Right lobe of liver (tissue), 6 donors: ENCODE measurements around the gene SLC8A1. TPM values are rescaled to one million over a fixed set of nuclear protein-coding genes. Genes with fewer than 3 reads are reported as not detected.

ENCODE experiments used
- ATAC-seq, 4 donors: fragments of 200-7000 bp; cut with Tn5 transposase; one replicate each; pipeline ENCODE4 v1.9.1; 2020; ENCODE audit warnings: mild to moderate bottlenecking in 4 of 4, moderate library complexity in 4 of 4
- DNase-seq, 3 donors: peaks; one replicate each; pipeline ENCODE4 v3.0.0-alpha.2; 2020
- H3K27ac ChIP-seq, 3 donors: fragments of 200-600 bp; one replicate each; pipeline ENCODE4 v1.8.0; 2022
- H3K27me3 ChIP-seq, 2 donors: fragments of 200-600 bp; one replicate each; pipeline ENCODE4 v1.8.0; 2022
- H3K36me3 ChIP-seq, 4 donors: fragments of 200-600 bp; sonication (generic) in 1 of 4; one replicate each; pipeline versions ENCODE4 v1.5.1 to v1.8.0; 2017 to 2022; ENCODE audit warnings: control low read depth in 1 of 4
- H3K4me1 ChIP-seq, 4 donors: fragments of 200-600 bp; sonication (generic) in 1 of 4; one replicate each; pipeline versions ENCODE4 v1.5.1 to v1.8.0; 2017 to 2022; ENCODE audit warnings: control low read depth in 1 of 4
- H3K4me3 ChIP-seq, 3 donors: fragments of 200-600 bp; one replicate each; pipeline ENCODE4 v1.8.0; 2022
- H3K9me3 ChIP-seq, 4 donors: fragments of 200-600 bp; sonication (generic) in 1 of 4; one replicate each; pipeline versions ENCODE4 v1.5.1 to v1.8.0; 2017 to 2022; ENCODE audit warnings: control low read depth in 1 of 4
- CTCF ChIP-seq, 4 donors: fragments of 200-600 bp in 3 of 4; fragments of 450-650 bp in 1 of 4; IDR thresholded peaks; one replicate each; pipeline versions ENCODE4 v1.5.1 to v1.8.0; 2016 to 2022; ENCODE audit warnings: antibody characterized with exemption in 4 of 4, mild to moderate bottlenecking in 2 of 4
- POLR2A ChIP-seq: fragments of 450-650 bp; IDR thresholded peaks from one replicate; pipeline ENCODE4 v1.6.1; 2017; ENCODE audit warnings: antibody characterized with exemption, mild to moderate bottlenecking
- WGBS: methylation state at CpG from one replicate; pipeline ENCODE4 v1.1.6; 2018; ENCODE audit warnings: low coverage, low lambda C conversion rate; ENCODE audit not compliant: insufficient coverage; ENCODE audit errors: missing lambda C conversion rate; 5-methylcytosine and 5-hydroxymethylcytosine counted together
- intact Hi-C, 2 donors: fragments of 100-400 bp; cut with DNase I; formaldehyde crosslinking; loops; one replicate each; pipeline versions ENCODE4 v1.11.2 to v1.14.1; 2022
- total RNA-seq, 6 experiments: library from RNA; depleted of rRNA in 2 of 6; stranded (reverse); fragments of >200 nt in 2 of 6; fragmentation: NEBNext Ultra II Directional in 3 of 6; extraction: Animal tissue kit (Norgen Biotek cat#: 25700) in 3 of 6; gene quantifications; one replicate each; pipeline versions ENCODE4 v1.1.0 to v1.2.4, GENCODE V29; 2016 to 2023
- donor health status: DM: no; HTN: yes; CAD: no.
- donor health status: DM: no; HTN: no; CAD: no.
- donor health status: DM: no; HTN: no; CAD: no.
- donor health status: DM: no; HTN: yes; CAD: no.
- donor health status: DM: no; HTN: yes; CAD: no.

Gene SLC8A1
- total RNA-seq, 6 experiments from 2014 or later: 3.3 to 12.1 (median 4.9) TPM

DNA sequence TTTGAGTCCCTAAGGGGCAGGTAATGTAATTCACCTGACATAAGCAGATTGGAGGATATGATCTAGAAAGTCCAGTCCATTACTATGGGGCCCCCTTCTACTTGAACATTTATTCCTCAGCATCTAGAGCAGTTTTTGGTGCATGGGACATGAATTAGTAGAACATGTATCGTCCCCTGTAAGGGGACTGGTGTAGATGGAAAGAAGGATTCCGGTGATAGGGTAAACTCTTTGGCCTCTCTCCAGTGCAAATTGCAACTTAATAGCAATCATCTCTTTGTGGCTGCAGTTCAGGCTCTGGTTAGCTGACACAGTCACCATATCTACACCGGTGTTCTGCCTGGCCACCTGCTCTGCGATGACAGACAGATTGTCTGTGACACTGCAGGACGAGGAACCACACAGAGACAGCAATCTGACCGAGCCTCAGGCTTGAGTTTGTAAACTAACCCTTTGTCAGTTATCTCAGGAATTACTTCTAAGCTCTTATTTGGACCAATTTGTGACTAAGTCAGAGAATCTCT lies 6.4 kb upstream of the SLC8A1 start:
- no peak overlapping the region for H3K27ac ChIP-seq
- H3K4me3 ChIP-seq: no peak overlapping the region
- intact Hi-C loops: no loop called here

GRCh38 chr2:40457837-40458236 lies 5.9 kb upstream of the SLC8A1 start:
- TF ChIP-seq CTCF (IDR thresholded peaks at IDR 0.05): no peak
- TF ChIP-seq POLR2A: no peak
- intact Hi-C loops: no loop called here
- Histone ChIP-seq H3K36me3 (no peaks in the 10 kb centered on the region), H3K4me3 (no peak overlapping the region), H3K9me3 (no peaks in the 10 kb centered on the region), H3K27ac (no peak overlapping the region), H3K4me1 (no peaks in the 10 kb centered on the region), H3K27me3 (no peaks in the 10 kb centered on the region)
- ATAC-seq: peak in 1 of 4 donors; percentile 10
- 37% methylated on average over 5 of the region's 5 CpGs for WGBS
- DNase-seq: no peak

More for the DNA sequence above, 6.4 kb upstream of the SLC8A1 start:
- no peaks in the 10 kb centered on the region for H3K27me3 ChIP-seq
- no peak for ATAC-seq
- WGBS: 23% methylated on average over 5 of the region's 6 CpGs
- TF ChIP-seq CTCF (IDR thresholded peaks at IDR 0.05) (no peak), POLR2A (no peak)
- no peaks in the 10 kb centered on the region for H3K4me1 ChIP-seq
- no peaks in the 10 kb centered on the region for H3K36me3 ChIP-seq
- DNase-seq: no peak
- H3K9me3 ChIP-seq: no peaks in the 10 kb centered on the region

GRCh38 chr2:40457366-40457765 lies 5.5 kb upstream of the SLC8A1 start:
- 38% methylated on average over 3 of the region's 3 CpGs for WGBS
- no peak overlapping the region for H3K27ac ChIP-seq
- DNase-seq (no peak), ATAC-seq (peak in 2 of 4 donors; percentile 33 to 47)
- no peaks in the 10 kb centered on the region for H3K4me1 ChIP-seq
- no peaks in the 10 kb centered on the region for H3K9me3 ChIP-seq
- H3K4me3 ChIP-seq: no peak overlapping the region
- TF ChIP-seq POLR2A (no peak), CTCF (IDR thresholded peaks at IDR 0.05) (no peak)
- H3K27me3 ChIP-seq: no peaks in the 10 kb centered on the region
- H3K36me3 ChIP-seq: no peaks in the 10 kb centered on the region
- intact Hi-C loops: no loop called here

- DNase-seq (no peak), ATAC-seq (no peak)
- no peaks in the 10 kb centered on the region for H3K9me3 ChIP-seq
- intact Hi-C loops: no loop called here
- no peaks in the 10 kb centered on the region for H3K36me3 ChIP-seq
- no peaks in the 10 kb centered on the region for H3K27me3 ChIP-seq
- no peak overlapping the region for H3K4me3 ChIP-seq
- 53% methylated on average over 2 of the region's 2 CpGs for WGBS
- no peak overlapping the region for H3K27ac ChIP-seq
- no peak for TF ChIP-seq POLR2A
- no peak for TF ChIP-seq CTCF (IDR thresholded peaks at IDR 0.05)
- H3K4me1 ChIP-seq: no peaks in the 10 kb centered on the region
These were observed 5.0 kb upstream of the SLC8A1 start for GRCh38 chr2:40456926-40457325.

DNA sequence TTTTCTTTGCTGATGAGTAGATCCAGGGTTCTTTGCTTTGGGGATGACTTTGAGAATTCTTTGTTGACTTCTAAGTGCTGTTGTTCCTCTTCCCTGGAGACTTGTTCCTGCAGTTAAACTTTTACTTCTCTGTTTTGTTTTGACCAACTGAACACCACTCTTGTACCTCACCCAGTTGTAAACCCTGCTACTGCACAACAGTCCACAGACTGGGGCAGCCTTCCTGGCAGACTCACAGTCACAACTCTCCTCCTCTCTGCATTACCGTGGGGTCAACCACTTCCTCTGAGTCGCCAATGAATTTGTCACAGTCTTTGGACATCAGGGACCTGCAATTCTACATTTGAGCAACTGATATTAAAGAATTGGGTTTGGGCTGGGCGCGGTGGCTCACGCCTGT lies 3.8 kb upstream of the SLC8A1 start:
- TF ChIP-seq POLR2A (no peak), CTCF (IDR thresholded peaks at IDR 0.05) (no peak)
- DNase-seq: peak in 1 of 3 donors; percentile 56
- intact Hi-C loops: no loop called here

More for the DNA sequence above, 3.8 kb upstream of the SLC8A1 start:
- 56% methylated on average over 5 of the region's 5 CpGs for WGBS
- H3K4me1 ChIP-seq: no peaks in the 10 kb centered on the region
- no peak overlapping the region for H3K4me3 ChIP-seq
- no peaks in the 10 kb centered on the region for H3K9me3 ChIP-seq
- ATAC-seq: peak; percentile 51 to 60 (median 56)
- H3K27me3 ChIP-seq: no peaks in the 10 kb centered on the region
- no peaks in the 10 kb centered on the region for H3K36me3 ChIP-seq
- no peak overlapping the region for H3K27ac ChIP-seq
